ENCODE measurements around the gene YJEFN3.

YJEFN3 gene

DNA sequence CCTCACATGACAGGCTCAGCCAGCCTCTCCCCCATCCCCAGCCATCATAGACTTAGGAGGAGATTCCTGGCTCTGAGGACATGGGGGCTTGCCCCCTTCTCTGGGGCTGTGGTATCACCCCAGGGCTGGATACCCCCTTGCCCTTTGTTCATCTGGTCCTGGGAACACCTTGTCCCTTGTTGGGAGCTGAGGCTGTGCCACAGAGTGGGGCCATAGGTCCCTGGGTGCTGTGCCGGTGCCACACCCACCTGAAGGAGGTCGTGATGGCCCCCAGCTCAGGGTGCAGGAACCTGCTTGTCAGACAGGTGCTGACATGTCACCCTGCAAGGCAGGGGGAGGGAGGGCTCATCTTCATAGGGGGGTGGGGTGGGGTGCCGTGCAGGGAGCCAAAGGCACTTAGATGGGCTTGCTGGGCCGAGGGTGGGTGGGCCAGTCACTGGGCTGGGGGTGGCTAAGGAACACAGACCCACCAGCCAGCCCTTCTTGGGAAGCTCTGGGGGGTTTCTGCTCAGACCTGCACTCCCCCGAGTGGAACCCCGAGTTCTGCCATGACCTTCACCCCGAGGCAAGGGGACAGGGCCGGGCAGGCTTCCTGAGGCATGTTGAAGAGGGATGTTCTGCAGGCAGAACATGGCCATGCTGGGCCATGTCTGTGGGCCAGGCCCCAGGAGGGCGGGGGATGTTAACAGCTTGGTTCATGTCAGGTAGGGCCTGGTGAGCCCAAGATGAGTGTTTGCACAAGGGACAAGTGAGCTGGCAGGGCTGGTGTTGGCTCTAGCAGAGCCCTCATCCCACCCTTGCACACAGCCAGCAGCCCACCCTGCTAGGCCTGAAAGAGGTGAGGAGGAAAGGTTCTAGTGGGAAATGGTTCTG is 41.4 kb upstream of the YJEFN3 start:
- DNase-seq (ENCODE audit: low read depth), result no peak
- TF ChIP-seq, protein P1, sequence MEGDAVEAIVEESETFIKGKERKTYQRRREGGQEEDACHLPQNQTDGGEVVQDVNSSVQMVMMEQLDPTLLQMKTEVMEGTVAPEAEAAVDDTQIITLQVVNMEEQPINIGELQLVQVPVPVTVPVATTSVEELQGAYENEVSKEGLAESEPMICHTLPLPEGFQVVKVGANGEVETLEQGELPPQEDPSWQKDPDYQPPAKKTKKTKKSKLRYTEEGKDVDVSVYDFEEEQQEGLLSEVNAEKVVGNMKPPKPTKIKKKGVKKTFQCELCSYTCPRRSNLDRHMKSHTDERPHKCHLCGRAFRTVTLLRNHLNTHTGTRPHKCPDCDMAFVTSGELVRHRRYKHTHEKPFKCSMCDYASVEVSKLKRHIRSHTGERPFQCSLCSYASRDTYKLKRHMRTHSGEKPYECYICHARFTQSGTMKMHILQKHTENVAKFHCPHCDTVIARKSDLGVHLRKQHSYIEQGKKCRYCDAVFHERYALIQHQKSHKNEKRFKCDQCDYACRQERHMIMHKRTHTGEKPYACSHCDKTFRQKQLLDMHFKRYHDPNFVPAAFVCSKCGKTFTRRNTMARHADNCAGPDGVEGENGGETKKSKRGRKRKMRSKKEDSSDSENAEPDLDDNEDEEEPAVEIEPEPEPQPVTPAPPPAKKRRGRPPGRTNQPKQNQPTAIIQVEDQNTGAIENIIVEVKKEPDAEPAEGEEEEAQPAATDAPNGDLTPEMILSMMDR (IDR thresholded peaks at IDR 0.05; ENCODE audit: low read length, missing control alignments), result no peak
- no peak overlapping the region for H3K4me3 ChIP-seq (replicated peaks; ENCODE audit: low read depth, low read length)

DNA sequence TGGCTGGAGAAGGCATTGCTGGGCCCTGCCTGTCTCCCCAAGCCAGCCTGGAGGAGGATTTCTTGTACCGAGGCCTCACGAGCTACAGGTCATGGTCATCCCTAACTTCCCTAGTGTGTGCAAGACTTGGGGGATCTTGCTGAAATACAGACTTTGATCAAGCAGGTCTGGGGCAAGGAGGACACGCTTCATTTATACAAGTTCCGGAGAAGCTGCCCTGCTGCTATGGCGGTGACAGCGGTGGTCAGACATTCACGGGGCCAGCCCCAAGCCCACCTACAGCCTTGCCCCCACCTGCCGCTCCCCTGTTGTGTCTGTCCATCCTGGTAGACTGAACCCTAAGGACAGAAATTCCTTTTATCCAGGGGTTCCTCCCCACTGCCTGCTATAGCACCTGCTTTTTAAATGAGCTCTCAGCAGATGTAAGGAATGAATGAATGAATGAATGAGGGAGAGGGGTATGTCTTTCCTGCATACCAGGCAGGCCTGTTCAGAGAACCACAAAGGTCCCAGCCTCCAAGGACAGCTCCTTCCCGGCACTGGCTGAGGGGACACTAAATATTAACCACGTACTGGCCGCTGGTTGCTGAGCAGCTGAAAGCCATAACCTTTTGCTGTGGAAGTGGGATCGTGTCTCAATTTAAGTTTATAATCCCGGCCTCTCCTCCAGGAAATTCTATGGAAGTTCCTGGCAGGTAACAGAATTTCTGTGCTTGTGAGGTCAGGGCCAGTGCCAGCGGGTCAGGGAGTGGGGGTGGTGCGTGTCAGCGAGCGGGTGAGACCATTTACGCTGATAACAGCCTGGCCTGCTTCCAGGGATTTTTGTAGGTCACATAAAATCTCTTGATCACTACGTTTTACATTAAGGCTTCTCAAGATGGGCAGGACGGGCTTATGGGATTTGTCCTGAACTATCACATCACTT is 40.5 kb upstream of the YJEFN3 start:
- no peak overlapping the region for H3K4me3 ChIP-seq (replicated peaks; ENCODE audit: low read depth, low read length)
- peak; percentile 27 for DNase-seq (ENCODE audit: low read depth)
- TF ChIP-seq, protein P1 (IDR thresholded peaks at IDR 0.05; ENCODE audit: low read length, missing control alignments), result no peak

DNA sequence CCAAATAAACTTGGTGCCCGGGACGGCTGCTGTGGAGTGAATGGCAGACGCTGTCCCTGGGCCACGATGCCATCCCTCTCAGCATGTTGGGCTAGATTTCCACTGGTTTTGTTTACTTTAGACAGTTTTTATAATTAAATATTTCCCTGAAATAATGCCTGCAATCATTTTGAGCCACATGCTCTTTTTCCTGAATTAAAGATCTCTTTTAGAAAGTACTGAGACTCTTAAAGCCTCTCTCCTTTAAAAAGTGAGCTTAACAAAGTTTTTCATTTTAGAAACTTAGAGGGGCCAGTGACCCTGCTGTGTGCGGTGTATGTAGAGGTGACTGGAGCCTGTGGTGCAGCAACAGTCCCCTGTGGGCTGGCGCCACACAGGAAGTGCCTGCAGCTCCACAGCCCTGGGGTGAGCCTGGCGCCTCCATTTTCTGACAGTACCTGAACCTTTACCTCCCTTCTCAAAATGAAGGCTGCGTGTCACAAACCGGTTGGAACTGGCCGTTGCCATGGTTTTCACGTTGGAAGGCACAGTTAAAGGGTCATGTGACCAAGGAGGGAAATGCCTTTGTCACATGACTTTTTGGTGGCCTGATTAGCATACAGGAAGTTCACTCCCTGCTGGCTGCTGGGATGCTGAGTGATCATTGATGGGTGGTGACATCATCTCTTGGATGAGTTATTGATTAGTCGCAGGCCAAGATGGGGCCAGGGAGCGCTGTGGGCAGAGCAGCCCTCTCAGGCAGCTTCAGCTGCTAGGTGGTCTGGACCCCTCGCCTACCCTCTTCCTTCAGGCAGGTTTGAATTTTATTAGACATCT is 39.6 kb upstream of the YJEFN3 start:
- peak; percentile 97 for DNase-seq (ENCODE audit: low read depth)
- TF ChIP-seq, protein P1 (IDR thresholded peaks at IDR 0.05; ENCODE audit: low read length, missing control alignments), result no peak
- H3K4me3 ChIP-seq (replicated peaks; ENCODE audit: low read depth, low read length), result peak overlapping the region; percentile 9

DNA sequence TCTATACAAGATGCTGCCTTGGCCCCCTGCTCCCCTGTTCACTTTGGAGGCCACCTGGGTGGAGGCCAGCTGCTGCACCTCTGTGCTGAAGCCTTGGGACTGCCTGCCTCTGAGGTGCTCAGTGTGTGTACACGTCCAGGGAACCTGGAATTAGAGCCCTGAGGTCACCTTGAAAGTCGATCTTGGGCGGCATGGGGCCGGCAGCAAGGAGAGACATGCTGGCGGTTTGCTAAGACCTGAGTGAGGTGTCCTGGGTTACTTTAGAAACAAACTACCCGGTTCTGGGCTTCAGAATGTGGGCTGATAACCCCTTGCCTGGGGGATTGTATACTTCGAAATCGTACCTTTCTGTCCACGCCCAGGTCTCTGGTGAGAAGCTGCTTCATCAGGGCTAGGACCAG is 38.9 kb upstream of the YJEFN3 start:
- no peak for DNase-seq (ENCODE audit: low read depth)
- TF ChIP-seq, protein P1 (IDR thresholded peaks at IDR 0.05; ENCODE audit: low read length, missing control alignments), result no peak
- H3K4me3 ChIP-seq (replicated peaks; ENCODE audit: low read depth, low read length), result no peak overlapping the region

DNA sequence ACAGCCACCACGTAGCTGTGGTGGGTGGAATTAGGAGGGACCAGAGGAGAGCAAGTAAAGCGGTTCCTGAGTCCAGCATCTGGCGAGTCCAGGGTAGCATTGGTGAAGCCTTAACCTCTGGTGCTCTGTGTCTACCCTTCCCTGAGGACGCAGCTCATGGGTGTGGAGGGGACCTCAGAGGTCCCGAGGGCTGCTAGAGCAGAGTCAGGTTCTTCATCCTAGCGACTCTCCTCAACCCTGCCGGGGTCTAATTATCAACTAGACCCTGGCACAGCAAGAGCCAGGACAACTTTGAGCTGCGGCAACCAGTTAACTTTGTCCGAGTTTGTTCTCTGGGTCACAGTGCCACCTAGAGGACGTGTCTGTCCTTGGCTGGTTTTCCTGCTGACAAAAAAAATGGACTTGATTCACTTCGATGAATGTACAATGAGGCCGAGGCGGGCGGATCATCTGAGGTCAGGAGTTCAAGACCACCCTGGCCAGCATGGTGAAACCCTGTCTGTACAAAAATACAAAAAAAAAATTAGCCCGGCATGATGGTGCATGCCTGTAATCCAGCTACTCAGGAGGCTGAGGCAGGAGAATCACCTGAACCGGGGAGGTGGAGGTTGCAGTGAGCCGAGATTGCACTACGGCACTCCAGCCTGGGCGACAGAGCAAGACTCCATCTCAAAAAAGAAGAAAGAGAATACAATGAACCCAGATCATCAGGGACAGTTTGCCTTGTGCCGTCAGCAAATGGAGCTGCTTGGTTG is 38.3 kb upstream of the YJEFN3 start:
- H3K4me3 ChIP-seq (replicated peaks; ENCODE audit: low read depth, low read length), result no peak overlapping the region

More for the DNA sequence above, 38.3 kb upstream of the YJEFN3 start:
- TF ChIP-seq, protein P1 (IDR thresholded peaks at IDR 0.05; ENCODE audit: low read length, missing control alignments), result peak; percentile 81
- DNase-seq (ENCODE audit: low read depth), result peak; percentile 90
